Astrocyte (in vitro differentiated cells and primary cell): ENCODE measurements around the gene CPNE2. TPM values are rescaled to one million over a fixed set of nuclear protein-coding genes. Genes with fewer than 3 reads are reported as not detected.
"Not testable (repeated sequence)": the region's sequence is repeated elsewhere in the genome, so short reads cannot be mapped to it uniquely, and the experiment has no call there.

ENCODE experiments used
- DNase-seq: peaks from one replicate; pipeline ENCODE4 v3.0.0-alpha.2; 2010; ENCODE audit warnings: low read depth
- FAIRE-seq: peaks from 2 replicates; lab custom pipeline; 2011; peaks lifted over from hg19 to GRCh38; lab: Jason Lieb, UNC
- H2AFZ ChIP-seq: 2 replicates; pipeline ENCODE4 v1.6.0; 2012; ENCODE audit warnings: low read depth, low read length, inconsistent platforms
- H3K27ac ChIP-seq: 2 replicates; pipeline ENCODE4 v1.5.1; 2011; ENCODE audit warnings: low read depth, low read length, inconsistent platforms
- H3K27me3 ChIP-seq: 2 replicates; pipeline ENCODE4 v1.6.0; 2011; ENCODE audit warnings: low read length, inconsistent platforms; ENCODE audit not compliant: insufficient read depth
- H3K36me3 ChIP-seq: 2 replicates; pipeline ENCODE4 v1.5.1; 2011; ENCODE audit warnings: low read length, inconsistent platforms; ENCODE audit not compliant: insufficient read depth
- H3K4me1 ChIP-seq: 2 replicates; pipeline ENCODE4 v1.5.1; 2011; ENCODE audit warnings: low read length, inconsistent platforms; ENCODE audit not compliant: insufficient read depth
- H3K4me2 ChIP-seq: 2 replicates; pipeline ENCODE4 v1.6.0; 2012; ENCODE audit warnings: low read length, inconsistent platforms
- H3K4me3 ChIP-seq: 2 replicates; pipeline ENCODE4 v1.5.1; 2011; ENCODE audit warnings: low read depth, mild to moderate bottlenecking, low read length, inconsistent platforms; ENCODE audit not compliant: insufficient read depth
- H3K79me2 ChIP-seq: 2 replicates; pipeline ENCODE4 v1.6.0; 2012; ENCODE audit warnings: mild to moderate bottlenecking, low read length, inconsistent platforms; ENCODE audit not compliant: insufficient read depth
- H3K9ac ChIP-seq: 2 replicates; pipeline ENCODE4 v1.6.0; 2012; ENCODE audit warnings: mild to moderate bottlenecking, low read length, inconsistent platforms
- H3K9me3 ChIP-seq: 2 replicates; pipeline ENCODE4 v1.5.1; 2012; ENCODE audit warnings: low read depth, mild to moderate bottlenecking, low read length, inconsistent platforms; ENCODE audit not compliant: insufficient read depth
- H4K20me1 ChIP-seq: 2 replicates; pipeline ENCODE4 v1.6.0; 2012; ENCODE audit warnings: low read length, inconsistent platforms; ENCODE audit not compliant: insufficient read depth
- H3K27ac Mint-ChIP-seq: one replicate; pipeline ENCODE4 v1.8.0; 2021; ENCODE audit warnings: mild to moderate bottlenecking, mixed read lengths; ENCODE audit not compliant: unreplicated experiment
- H3K27me3 Mint-ChIP-seq: one replicate; pipeline ENCODE4 v1.8.0; 2021; ENCODE audit warnings: low read depth, mixed read lengths; ENCODE audit not compliant: unreplicated experiment
- H3K36me3 Mint-ChIP-seq: one replicate; pipeline ENCODE4 v1.8.0; 2021; ENCODE audit warnings: low read depth, mixed read lengths; ENCODE audit not compliant: unreplicated experiment
- H3K4me1 Mint-ChIP-seq: one replicate; pipeline ENCODE4 v1.8.0; 2021; ENCODE audit warnings: low read depth, mixed read lengths; ENCODE audit not compliant: unreplicated experiment
- H3K4me3 Mint-ChIP-seq: one replicate; pipeline ENCODE4 v1.8.0; 2021; ENCODE audit warnings: mild to moderate bottlenecking, moderate library complexity, mixed read lengths; ENCODE audit not compliant: unreplicated experiment
- H3K9me3 Mint-ChIP-seq: one replicate; pipeline ENCODE4 v1.8.0; 2021; ENCODE audit warnings: mild to moderate bottlenecking, mixed read lengths; ENCODE audit not compliant: unreplicated experiment
- CTCF ChIP-seq: IDR thresholded peaks from 2 replicates; pipeline ENCODE4 v1.5.1; 2011; ENCODE audit warnings: low read depth, mild to moderate bottlenecking, inconsistent platforms, low read length, moderate library complexity; ENCODE audit not compliant: insufficient read depth
- EZH2 ChIP-seq: IDR thresholded peaks from 2 replicates; pipeline ENCODE4 v1.6.1; 2012; ENCODE audit warnings: mild to moderate bottlenecking, low read length, inconsistent platforms; ENCODE audit not compliant: insufficient read depth
- total RNA-seq: library from RNA; stranded (reverse); gene quantifications from 2 replicates; pipeline ENCODE4 v1.2.1, GENCODE V29; 2021

The CPNE2 gene
- total RNA-seq, 1 donor from 2014 or later = 19.3 TPM

GRCh38 chr16:57098188-57098841, 5.9 kb downstream of the CPNE2 start:
- no peaks in the 10 kb centered on the region for H3K36me3 ChIP-seq
- no peak overlapping the region for H3K27ac ChIP-seq
- Mint-ChIP-seq H3K27ac (no peak overlapping the region), H3K4me3 (no peak overlapping the region), H3K9me3 (peaks cover 5% of the 10 kb centered on the region), H3K36me3 (peaks cover 6% of the 10 kb centered on the region), H3K4me1 (no peaks in the 10 kb centered on the region), H3K27me3 (peaks cover 4% of the 10 kb centered on the region)
- TF ChIP-seq EZH2 (no peak), CTCF (no peak)
- no peak overlapping the region for H3K4me2 ChIP-seq
- H3K4me3 ChIP-seq = no peak overlapping the region
- DNase-seq (no peak), FAIRE-seq (no peak)
- H4K20me1 ChIP-seq = peaks cover 37% of the 10 kb centered on the region
- no peaks in the 10 kb centered on the region for H3K27me3 ChIP-seq
- peaks cover 8% of the 10 kb centered on the region for H3K4me1 ChIP-seq
- H2AFZ ChIP-seq = no peak overlapping the region
- no peak overlapping the region for H3K9ac ChIP-seq
- peaks cover 12% of the 10 kb centered on the region for H3K79me2 ChIP-seq
- no peaks in the 10 kb centered on the region for H3K9me3 ChIP-seq

GRCh38 chr16:57099965-57100364, 7.6 kb downstream of the CPNE2 start:
- H3K9ac ChIP-seq, H3K4me1 ChIP-seq, H3K4me1 Mint-ChIP-seq, H2AFZ ChIP-seq, H3K27ac Mint-ChIP-seq, H3K79me2 ChIP-seq, H3K36me3 ChIP-seq, H3K4me3 Mint-ChIP-seq, H3K27ac ChIP-seq, H3K9me3 ChIP-seq, H3K27me3 ChIP-seq, H3K27me3 Mint-ChIP-seq, H3K36me3 Mint-ChIP-seq, H3K4me2 ChIP-seq, DNase-seq, H3K4me3 ChIP-seq, FAIRE-seq, H3K9me3 Mint-ChIP-seq: not testable (repeated sequence)
- H4K20me1 ChIP-seq = peaks cover 31% of the 10 kb centered on the region

GRCh38 chr16:57100445-57100844, 8.1 kb downstream of the CPNE2 start:
- H3K27me3 ChIP-seq = no peaks in the 10 kb centered on the region
- H3K36me3 ChIP-seq = no peaks in the 10 kb centered on the region
- H3K27ac Mint-ChIP-seq = no peak overlapping the region
- peaks cover 5% of the 10 kb centered on the region for H3K9me3 Mint-ChIP-seq
- peaks cover 4% of the 10 kb centered on the region for H3K27me3 Mint-ChIP-seq
- no peaks in the 10 kb centered on the region for H3K9me3 ChIP-seq
- peaks cover 3% of the 10 kb centered on the region for H3K36me3 Mint-ChIP-seq
- FAIRE-seq (no peak), DNase-seq (no peak)
- H2AFZ ChIP-seq = no peak overlapping the region
- H3K27ac ChIP-seq = no peak overlapping the region
- H3K4me1 ChIP-seq = peaks cover 2% of the 10 kb centered on the region
- no peak overlapping the region for H3K4me3 Mint-ChIP-seq
- no peak overlapping the region for H3K9ac ChIP-seq
- no peak overlapping the region for H3K4me3 ChIP-seq
- no peak overlapping the region for H3K4me2 ChIP-seq
- no peak for TF ChIP-seq EZH2
- peaks cover 2% of the 10 kb centered on the region for H3K79me2 ChIP-seq
- H4K20me1 ChIP-seq = peaks cover 33% of the 10 kb centered on the region
- peaks cover 5% of the 10 kb centered on the region for H3K4me1 Mint-ChIP-seq
